Renal pelvis (tissue), 4 donors: ENCODE measurements around the gene MAOB. TPM values are rescaled to one million over a fixed set of nuclear protein-coding genes. Genes with fewer than 3 reads are reported as not detected.

ENCODE experiments used
- DNase-seq: peaks from one replicate; pipeline ENCODE4 v3.0.0-alpha.2; 2013
- polyA plus RNA-seq, 3 donors: library from polyadenylated mRNA; unstranded; fragments of 120-200 nt; gene quantifications; one replicate each; pipeline ENCODE4 v1.2.1, GENCODE V29; 2013; ENCODE audit not compliant: insufficient read length in 3 of 3

The MAOB gene
- polyA plus RNA-seq, 3 donors, result 50.2 to 56.6 (median 55.3) TPM

GRCh38 chrX:43868791-43869190 is 13.5 kb downstream of the MAOB start:
- DNase-seq, result no peak

GRCh38 chrX:43866423-43866822 is 15.8 kb downstream of the MAOB start:
- DNase-seq, result no peak

GRCh38 chrX:43865791-43866190 is 16.5 kb downstream of the MAOB start:
- no peak for DNase-seq

GRCh38 chrX:43862434-43862833 is 19.8 kb downstream of the MAOB start:
- DNase-seq, result no peak

- no peak for DNase-seq
Measured at GRCh38 chrX:43861750-43862149, 20.5 kb downstream of the MAOB start.

GRCh38 chrX:43860646-43861370 is 21.4 kb downstream of the MAOB start:
- DNase-seq, result no peak

GRCh38 chrX:43853225-43853828 is 28.9 kb downstream of the MAOB start:
- DNase-seq, result no peak

- no peak for DNase-seq
Measured at GRCh38 chrX:43850629-43851028, 31.6 kb downstream of the MAOB start.

GRCh38 chrX:43849173-43849572 is 33.1 kb downstream of the MAOB start:
- DNase-seq, result no peak

GRCh38 chrX:43847352-43847751 is 34.9 kb downstream of the MAOB start:
- no peak for DNase-seq

GRCh38 chrX:43846558-43846957 is 35.7 kb downstream of the MAOB start:
- no peak for DNase-seq

- DNase-seq, result no peak
Measured at GRCh38 chrX:43845776-43846175, 36.5 kb downstream of the MAOB start.

GRCh38 chrX:43840265-43840664 is 42.0 kb downstream of the MAOB start:
- DNase-seq, result no peak

GRCh38 chrX:43836435-43837184 is 45.6 kb downstream of the MAOB start:
- DNase-seq, result peak; percentile 19

GRCh38 chrX:43835559-43835958 is 46.7 kb downstream of the MAOB start:
- DNase-seq, result no peak

- no peak for DNase-seq
Measured at GRCh38 chrX:43827791-43828190, 54.5 kb downstream of the MAOB start.

GRCh38 chrX:43822014-43822413 is 60.2 kb downstream of the MAOB start:
- DNase-seq, result no peak

- DNase-seq, result no peak
Measured at GRCh38 chrX:43817444-43817843, 64.8 kb downstream of the MAOB start.

GRCh38 chrX:43815209-43815608 is 67.0 kb downstream of the MAOB start:
- DNase-seq, result no peak

GRCh38 chrX:43813898-43814297 is 68.4 kb downstream of the MAOB start:
- no peak for DNase-seq

GRCh38 chrX:43813319-43813718 is 68.9 kb downstream of the MAOB start:
- DNase-seq, result no peak

GRCh38 chrX:43809463-43809862 is 72.8 kb downstream of the MAOB start:
- DNase-seq, result no peak

- DNase-seq, result no peak
Measured at GRCh38 chrX:43808231-43808630, 74.0 kb downstream of the MAOB start.
